Measurements from ENCODE around the gene RAB17. TPM values are rescaled to one million over a fixed set of nuclear protein-coding genes. Genes with fewer than 3 reads are reported as not detected.

Gene RAB17
- total and polyA plus RNA-seq, 10 of the 15 experiments (the other 5 are each of a cell fraction or from before 2014, with no cell fraction given): 0.07 to 1.4 (median 0.28) TPM; not detected in 3

- no peak for TF ChIP-seq RELB (IDR thresholded peaks at IDR 0.05; ENCODE audit: low read depth)
- TF ChIP-seq ZNF217 (IDR thresholded peaks at IDR 0.05): no peak
- no peak for TF ChIP-seq NR2F1 (conservative IDR thresholded peaks at IDR 0.05)
- no peak for TF ChIP-seq SIX5 (IDR thresholded peaks at IDR 0.05; ENCODE audit: low read depth, low read length, severe bottlenecking)
- no peak for TF ChIP-seq NFIC (IDR thresholded peaks at IDR 0.05; ENCODE audit: low read depth, low read length)
- TF ChIP-seq REST (IDR thresholded peaks at IDR 0.05; ENCODE audit: low read depth, low read length): no peak
- no peak for TF ChIP-seq ZNF687 (IDR thresholded peaks at IDR 0.05)
Measured at GRCh38 chr2:237581326-237581725, 9.2 kb downstream of the RAB17 start (continued).

Measured in GM12878 (cell line).